Measurements from ENCODE around the gene ANO5.
"Not testable (repeated sequence)": the region's sequence is repeated elsewhere in the genome, so short reads cannot be mapped to it uniquely, and the experiment has no call there.

ANO5 gene

DNA sequence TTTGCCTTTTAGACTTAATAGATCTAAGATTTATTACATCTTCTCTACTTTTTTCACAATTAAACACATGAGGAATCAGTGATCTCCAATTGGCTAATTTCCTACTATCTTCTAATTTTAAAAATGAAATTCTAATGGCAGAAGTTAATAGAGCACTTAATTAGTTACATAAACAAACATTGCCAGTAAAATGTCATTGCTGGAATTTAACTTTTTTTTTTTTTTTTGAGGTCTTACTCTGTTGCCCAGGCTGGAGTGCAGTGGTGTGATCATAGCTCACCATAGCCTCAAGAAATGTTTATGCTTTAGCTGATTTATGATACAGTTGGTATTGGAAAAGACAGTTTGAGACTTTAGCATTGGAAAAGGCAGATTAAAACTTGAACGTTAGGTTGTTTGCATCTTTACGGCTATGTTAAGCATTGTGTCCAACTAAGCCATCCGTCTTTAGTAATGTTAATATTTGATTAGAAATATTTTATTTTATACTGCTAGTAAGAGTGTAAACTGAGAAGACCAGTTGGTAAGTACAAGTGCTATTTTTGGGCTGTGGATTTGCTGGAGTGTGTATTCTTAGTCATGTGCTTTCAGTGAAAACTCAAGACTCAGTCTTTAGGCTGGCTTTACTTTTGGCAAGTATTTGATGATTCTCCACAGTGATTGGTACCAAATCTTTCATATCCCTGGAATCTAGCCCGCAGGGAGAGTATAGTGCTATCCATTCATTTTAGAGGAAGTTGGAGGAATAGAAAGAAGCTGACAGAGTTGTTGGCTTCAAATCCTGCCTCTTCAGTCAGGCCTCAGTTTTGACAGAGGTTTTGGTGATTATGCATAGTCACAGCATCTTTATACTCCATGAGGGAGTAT, 4.5 kb downstream of the ANO5 start:
- no peak for DNase-seq (ENCODE audit: low read depth in 2 of 3, low spot score in 2 of 3)

DNA sequence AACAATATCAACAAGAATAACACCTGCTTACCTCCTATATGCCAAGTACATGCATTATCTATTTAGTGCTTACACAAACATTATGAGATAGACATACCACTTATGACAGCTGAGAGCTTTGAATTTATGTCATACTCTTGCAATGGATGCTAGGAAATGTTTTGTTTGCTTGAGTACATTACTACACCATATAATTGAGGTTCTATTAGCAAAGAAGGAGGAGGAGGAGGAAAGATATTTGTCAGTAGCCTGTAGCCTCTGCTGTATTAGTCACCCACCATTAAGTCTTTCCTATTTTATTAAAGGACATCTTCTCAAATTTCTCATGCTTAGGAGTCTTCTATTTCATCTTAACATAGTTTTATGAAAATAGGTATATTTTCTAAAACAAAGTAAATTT, 6.4 kb downstream of the ANO5 start:
- no peak for DNase-seq (ENCODE audit: low read depth in 2 of 3, low spot score in 2 of 3)

DNA sequence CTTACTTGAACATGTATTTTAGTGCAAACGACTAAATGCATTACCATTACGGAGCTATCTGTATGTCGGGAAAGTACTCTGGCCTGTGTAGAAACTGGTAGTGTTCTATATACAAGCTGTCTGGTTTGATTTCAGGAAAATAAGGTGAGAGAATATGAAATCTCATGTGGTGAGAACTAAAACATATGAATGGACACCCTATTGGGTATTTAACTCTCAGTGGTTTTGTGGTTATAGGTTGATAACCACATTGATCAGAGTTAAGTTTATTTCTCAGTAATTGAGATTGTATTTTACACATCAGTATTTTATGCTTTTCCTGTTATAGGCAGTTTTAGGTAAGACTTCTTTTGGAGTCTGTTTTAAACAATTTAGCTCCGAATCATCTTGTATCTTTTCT, 10.4 kb downstream of the ANO5 start:
- DNase-seq (ENCODE audit: low read depth in 2 of 3, low spot score in 2 of 3), result no peak

DNA sequence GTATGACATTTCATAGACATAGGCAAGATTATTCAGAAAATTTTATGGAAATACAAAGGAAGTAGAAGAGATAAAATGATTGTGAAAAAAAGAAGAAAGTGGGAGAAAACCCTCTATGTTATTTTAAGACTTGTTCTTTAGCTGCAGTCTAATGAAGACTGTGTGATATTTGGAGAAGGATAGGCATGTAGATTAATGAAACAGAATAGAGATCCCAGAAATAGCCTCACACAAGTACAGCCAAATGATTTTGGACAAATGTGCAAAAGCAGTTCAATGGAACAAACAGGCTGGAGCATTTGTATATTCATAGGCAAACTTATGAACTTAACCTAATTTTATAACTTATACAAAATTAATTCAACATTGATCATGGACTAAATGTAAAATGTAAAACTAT, 14.3 kb downstream of the ANO5 start:
- no peak for DNase-seq (ENCODE audit: low read depth in 2 of 3, low spot score in 2 of 3)

DNA sequence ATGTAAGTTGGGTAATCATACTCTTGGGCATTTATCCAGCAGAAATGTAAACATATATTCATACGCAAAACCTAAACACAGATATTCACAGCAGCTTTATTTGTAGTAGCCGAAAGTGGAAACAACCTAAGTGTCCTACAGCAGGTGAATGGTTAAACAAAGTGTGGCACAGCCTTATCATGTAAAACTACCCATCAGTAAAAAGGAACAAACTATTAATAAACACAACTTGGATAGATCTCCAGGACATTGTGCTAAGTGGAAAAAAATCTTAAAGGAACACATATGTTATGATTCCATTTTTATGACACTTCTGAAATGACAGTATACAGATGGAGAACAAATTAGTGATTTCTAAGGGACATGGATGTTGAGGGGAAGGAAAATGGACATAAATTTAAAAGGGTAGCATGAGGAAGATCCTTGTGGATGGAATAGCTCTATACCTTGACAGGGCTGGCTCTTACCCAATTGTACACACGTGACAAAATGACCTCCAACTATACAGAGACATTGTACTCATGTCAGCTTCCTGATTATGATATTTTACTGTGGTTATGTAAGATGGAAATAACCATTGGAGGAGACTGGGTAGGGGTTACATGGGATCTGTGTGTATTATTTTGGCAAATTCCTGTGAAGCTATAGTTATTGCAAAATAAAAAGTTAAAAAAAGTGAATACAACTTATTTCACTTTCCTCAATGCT, 15.4 kb downstream of the ANO5 start:
- no peak for DNase-seq (ENCODE audit: low read depth in 2 of 3, low spot score in 2 of 3)

DNA sequence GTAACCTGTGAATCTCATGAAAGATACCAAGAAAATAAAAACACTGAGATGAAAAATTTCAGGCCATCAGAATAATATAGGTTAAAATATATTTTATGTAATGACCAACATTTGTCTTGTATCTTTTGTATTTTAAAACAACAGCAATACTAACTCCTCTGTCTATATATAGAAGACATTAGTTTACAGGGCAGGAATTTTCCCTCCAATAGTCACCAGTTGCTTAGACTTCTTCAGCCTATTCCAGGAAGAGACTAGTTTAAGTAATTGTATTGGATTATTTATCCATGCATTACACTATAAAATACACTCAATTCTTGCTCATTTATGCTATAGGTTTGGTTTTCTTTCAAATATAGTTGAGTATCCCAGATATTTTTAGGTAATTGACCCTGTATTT, 24.1 kb downstream of the ANO5 start:
- DNase-seq (ENCODE audit: low read depth in 2 of 3, low spot score in 2 of 3), result no peak

DNA sequence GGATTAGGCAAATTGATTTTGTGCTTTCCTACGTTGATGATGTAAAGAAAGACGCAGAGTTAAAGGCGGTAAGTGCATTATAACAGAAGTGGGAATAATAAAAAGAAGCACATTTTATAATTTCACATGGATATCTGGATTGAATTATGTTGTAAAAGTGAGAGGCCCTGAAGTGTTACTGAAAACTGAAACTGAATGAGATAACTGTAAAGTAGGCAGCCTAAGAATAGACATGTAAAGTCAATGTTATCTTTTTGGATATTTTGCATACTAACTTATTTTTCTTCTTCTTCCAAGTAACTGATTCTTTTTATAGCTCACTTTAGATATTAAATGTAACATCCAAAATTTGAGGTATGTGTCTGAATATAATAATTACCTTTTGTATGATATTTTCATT, 28.3 kb downstream of the ANO5 start:
- no peak for DNase-seq (ENCODE audit: low read depth in 2 of 3, low spot score in 2 of 3)

DNA sequence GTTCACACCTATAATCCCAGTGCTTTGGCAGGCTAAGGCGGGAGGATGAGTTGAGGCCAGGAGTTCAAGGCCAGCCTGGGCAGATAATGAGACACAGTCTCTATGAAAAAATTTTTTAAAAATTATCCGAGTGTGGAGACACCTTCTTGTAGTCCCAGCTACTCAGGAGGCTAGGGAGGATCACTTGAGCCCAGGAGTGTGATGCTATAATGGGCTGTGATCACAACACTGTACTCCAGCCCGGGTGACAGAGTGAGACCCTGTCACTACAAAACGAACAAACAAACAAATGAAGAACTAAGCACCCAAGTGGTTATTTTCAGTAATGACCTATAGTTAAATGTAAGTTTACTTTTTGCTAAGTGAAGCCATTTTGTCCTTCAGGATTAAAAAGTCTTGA, 32.3 kb downstream of the ANO5 start:
- no peak for DNase-seq (ENCODE audit: low read depth in 2 of 3, low spot score in 2 of 3)

DNA sequence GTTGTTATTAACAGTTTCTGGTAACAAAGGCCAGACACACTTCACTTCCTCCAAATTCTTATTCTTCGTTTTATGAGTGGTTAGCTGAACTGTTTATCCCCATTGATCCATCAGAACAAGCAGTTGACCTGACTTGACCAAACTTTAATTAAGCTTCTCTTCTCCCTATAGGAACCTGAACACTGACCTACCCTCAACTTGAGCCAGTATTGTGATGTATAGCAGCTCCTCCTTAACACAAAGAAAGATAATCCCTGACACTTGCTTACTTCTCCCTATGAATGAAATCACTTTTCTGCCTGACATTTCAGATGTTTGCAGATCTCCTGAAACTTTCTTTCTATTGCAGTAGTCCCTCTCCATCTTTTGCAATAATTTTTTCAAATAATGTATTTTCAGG, 41.9 kb downstream of the ANO5 start:
- no peak for DNase-seq (ENCODE audit: low read depth in 2 of 3, low spot score in 2 of 3)

DNA sequence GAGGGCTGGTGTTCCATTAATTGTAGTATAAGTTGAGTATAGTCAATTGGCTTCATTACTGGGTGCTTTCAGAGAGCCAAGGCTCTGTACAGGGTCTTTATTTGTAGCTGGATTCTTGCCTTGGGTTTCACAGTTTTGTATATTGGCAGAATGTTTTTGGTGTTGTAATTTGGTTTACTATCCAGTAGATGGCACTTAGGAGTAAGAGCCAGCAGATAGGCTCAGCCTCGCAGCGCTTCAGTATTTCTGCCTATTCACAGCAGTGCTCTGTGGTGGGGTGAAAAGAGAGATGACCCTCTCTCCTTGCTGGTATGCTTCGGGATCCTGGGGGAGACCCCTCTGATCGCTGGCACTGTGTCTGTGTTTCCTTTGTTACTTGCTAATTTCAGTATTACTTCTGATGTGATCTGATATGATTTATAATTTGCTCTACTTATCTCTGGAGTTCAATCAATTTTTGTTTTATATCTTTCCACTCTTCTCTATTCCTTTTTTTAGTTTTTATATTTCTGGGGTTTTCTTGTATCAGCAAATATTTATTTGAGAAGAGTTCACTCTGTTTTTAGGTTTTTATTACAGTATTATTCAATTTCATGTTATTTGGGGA, 52.2 kb downstream of the ANO5 start:
- no peak for DNase-seq (ENCODE audit: low read depth in 2 of 3, low spot score in 2 of 3)

DNA sequence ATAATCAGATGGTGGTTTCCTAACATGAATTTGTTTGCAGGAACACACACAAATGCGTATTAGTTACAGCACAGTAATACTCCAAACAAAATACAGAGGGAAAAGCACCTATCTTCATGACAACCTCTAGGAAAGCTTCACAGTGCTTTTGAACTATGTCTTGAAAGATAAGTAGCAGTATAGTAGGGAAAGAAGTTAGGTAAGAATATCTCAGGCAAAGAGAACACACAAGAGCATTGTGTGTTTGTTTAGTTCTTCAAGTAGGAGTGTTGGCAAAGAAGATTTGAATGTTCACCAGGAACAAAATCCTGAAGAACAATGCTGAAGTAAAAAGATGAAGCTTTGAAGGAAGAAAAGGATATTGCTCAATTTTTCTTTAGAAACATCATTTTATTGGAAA, 54.1 kb downstream of the ANO5 start:
- no peak for DNase-seq (ENCODE audit: low read depth in 2 of 3, low spot score in 2 of 3)

DNA sequence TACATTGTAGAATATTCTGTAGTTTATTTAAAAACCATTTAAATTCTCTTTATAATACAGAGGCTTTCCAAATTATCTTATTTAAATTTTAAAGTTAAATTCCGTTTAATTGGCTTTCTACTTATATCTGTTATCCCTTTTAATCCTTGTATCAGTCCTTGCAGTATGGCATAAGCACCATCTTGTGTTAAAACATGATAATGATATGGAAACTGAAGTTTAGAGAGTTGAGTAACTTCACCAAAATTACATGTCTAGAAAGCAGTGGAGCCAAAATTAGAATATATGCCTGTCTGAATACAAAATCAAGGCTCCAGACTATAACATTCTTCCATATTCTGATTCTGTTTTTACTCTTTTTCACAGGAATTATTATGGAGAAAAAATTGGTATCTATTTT, 57.0 kb downstream of the ANO5 start:
- DNase-seq (ENCODE audit: low read depth in 2 of 3, low spot score in 2 of 3), result no peak

DNA sequence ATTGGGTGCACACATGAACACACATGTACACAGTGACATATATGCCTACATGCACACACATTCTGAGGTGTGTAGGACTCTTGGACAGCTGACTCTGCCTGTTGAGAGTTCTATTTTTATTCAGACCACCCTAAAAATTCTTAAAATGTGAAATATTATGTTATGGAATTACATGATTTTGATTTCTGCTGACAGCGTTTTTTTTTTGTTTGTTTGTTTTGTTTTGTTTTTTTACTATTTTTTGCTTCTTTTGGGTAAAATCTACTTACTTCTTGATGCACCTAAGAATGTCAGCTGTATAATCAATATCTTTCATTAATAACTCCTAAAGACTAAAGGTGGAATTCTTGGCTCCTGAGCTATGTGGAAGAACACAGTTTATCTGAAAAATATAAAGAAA, 64.0 kb downstream of the ANO5 start:
- DNase-seq (ENCODE audit: low read depth in 2 of 3, low spot score in 2 of 3), result no peak

DNA sequence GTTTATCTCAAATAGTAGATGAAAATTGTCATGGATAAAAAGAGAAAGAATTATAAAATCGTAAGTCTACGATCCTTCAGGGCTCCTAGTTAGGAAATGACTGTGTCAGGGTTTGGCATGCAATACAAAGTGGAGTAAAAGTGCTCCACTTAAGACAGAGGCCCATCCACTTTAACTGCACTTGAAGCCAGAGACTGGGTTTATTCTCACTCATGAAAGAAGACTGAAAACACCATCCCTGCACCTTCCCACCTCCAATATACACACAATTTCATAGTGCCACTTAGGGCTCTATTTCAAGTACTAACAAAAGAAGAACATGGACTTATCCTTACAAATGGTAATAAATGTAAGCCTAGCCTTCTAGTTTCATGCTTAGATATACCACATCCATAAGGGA, 70.7 kb downstream of the ANO5 start:
- no peak for DNase-seq (ENCODE audit: low read depth in 2 of 3, low spot score in 2 of 3)

DNA sequence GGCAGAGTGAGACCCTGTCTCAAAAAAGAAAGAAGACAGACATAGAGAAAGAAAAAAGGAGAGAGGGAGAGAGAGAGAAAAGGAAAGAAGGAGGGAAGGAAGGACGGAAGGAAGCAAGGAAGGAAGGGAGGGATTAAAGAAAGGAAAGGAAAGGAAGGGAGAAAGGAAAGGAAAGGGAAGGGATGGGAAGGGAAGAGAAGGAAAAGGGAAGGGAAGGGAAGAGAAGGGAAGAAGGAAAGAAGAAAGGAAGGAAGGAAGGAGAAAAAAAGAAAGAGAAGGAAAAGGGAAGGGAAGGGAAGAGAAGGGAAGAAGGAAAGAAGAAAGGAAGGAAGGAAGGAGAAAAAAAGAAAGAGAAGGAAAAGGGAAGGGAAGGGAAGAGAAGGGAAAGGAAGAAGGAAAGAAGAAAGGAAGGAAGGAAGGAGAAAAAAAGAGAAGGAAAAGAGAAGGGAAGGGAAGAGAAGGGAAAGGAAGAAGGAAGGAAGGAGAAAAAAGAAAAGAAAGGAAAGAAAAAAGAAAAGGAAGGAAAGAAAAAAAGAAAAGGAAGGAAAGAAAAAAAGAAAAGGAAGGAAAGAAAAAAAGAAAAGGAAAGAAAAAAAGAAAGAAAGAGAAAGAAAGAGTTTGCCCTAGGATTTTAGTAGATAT, 76.2 kb downstream of the ANO5 start:
- DNase-seq (ENCODE audit: low read depth in 2 of 3, low spot score in 2 of 3), result not testable (repeated sequence)

DNA sequence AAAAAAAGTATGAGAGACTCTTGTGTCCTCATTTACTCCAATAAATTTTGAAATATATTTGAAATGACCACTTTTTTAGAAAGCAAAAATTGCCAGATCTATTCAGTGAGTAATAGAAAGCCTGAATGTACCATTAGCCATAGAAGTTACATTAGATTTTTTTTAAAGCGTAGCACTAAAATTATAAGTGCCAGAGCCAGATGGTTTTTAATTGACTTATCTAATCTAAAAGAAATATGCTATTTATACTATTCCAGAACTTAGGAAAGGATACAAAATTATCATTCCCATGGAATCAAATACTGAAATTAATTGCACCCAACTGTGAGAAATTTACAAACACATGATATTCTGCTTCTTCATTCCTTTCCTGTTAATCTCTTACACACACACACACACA, 80.9 kb downstream of the ANO5 start:
- DNase-seq (ENCODE audit: low read depth in 2 of 3, low spot score in 2 of 3), result no peak

DNA sequence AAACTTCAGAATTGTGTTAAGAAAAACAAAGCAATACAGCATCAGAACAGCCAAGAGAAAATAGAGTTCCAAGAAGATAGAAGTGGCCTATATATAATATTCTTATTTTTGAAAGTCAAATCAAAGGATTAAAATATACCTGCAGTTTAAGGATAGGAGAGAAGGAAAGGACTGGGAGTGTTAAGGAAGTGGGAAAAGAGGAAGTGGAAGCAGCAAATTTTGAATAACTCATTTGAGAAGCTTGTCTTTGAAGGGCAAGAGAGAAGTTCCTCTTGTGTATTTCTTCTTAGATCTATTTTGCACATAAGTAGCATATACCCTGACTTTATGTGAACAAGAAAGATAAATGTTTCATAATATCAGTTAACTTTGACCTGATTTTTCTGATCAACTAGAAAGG, 82.7 kb downstream of the ANO5 start:
- no peak for DNase-seq (ENCODE audit: low read depth in 2 of 3, low spot score in 2 of 3)

DNA sequence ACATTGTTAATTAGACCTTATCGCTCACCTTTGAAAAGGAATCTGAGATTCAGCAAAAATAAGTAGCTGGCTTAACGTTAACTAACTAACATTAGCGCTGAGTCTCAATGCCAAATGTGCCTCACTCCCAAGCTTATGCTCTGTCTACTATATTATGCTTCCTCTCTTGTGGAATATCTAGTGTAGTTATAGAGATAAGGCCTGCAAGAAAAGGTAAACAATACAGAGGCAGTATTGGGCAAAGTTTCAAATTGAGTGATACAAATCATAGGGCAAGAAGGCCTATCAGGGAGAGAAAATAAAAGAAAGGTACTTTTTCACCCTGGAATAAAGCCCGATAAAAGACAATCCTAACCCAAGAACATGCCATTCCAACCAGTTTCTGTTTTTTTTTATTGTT, 83.7 kb downstream of the ANO5 start:
- no peak for DNase-seq (ENCODE audit: low read depth in 2 of 3, low spot score in 2 of 3)

DNA sequence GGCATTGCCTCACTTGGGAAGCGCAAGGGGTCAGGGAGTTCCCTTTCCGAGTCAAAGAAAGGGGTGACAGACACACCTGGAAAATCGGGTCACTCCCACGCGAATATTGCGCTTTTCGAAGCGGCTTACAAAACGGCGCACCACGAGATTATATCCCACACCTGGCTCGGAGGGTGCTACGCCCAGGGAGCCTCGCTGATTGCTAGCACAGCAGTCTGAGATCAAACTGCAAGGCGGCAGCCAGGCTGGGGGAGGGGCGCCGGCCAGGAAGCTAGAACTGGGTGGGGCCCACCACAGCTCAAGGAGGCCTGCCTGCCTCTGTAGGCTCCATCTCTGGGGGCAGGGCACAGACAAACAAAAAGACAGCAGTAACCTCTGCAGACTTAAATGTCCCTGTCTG, 92.1 kb downstream of the ANO5 start:
- not testable (repeated sequence) for DNase-seq (ENCODE audit: low read depth in 2 of 3, low spot score in 2 of 3)

DNA sequence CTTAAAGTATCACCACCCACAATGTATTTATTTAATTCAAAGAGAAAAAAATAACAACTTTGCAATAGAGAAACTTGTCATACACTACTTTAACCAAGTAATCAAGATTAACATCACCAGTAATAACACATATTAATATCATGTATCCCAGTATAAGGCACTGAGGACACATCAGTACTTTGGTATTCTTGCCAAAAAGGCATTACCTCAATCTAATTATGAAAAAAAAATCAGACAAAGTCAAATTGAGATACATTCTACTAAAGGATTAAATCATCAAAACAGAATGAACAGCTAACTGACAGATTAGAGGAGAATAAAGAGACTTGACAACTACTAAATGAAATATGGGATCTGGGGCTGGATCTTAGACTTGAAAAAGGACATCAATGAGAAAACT, 109.5 kb downstream of the ANO5 start:
- no peak for DNase-seq (ENCODE audit: low read depth in 2 of 3, low spot score in 2 of 3)

DNA sequence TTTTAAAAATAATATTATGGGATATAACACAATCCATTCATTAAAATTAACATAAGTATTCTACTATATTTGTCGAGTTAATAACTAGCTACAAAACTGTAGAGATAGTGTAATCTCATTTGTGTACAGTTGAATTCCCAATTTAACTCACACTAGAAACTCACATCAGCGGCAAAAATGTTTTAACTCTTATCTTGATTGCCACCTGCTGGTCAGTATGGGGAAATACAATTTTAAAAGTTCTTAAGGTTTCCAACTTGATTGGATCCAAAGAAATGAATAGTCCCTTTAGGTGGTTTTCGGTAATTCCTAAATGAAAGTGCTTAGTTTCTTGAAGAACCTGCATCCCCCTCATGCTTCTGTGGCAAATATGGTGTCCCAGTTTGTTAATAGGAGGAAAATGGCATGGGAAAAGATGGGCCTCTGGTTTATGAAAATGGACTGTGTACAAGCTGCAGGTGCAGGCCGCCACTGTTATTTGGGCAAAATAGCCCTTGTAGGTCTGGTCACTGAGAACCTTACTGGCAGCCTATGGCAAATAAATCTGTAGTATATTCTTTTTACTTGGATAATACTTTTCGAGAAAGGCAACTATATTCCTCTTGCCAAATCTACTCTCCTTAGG, 111.6 kb downstream of the ANO5 start:
- DNase-seq (ENCODE audit: low read depth in 2 of 3, low spot score in 2 of 3), result no peak
